ENCODE measurements around the gene STK32B. TPM values are rescaled to one million over a fixed set of nuclear protein-coding genes. Genes with fewer than 3 reads are reported as not detected.
A peak's percentile ranks its signal among the peaks of the same experiment; 100 is the strongest.

Gene STK32B
- total RNA-seq, 1 experiment from 2014 or later: 15.1 TPM

DNA sequence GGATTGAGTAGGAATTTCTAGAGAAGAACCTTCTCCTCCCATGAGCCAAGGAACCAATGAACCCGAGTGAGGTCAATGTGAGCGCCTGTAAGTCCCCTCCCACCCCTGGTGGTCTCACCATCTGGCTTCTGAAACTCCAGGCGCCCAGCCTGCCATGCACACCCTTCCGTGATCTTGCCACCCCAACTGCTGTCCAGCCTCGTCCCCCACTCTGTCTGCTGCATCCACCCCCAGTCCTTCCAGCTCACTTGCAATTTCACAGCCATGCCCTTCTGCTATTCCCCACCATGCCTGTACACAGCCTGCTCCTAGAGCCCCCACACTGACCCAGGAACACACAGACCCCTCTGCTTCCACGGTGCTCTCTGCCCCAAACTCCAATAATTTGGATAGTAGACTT, 323.7 kb downstream of the STK32B start:
- CTCF ChIA-PET: no interaction called here
- no peak for TF ChIP-seq CTCF (conservative IDR thresholded peaks at IDR 0.05; ENCODE audit: low read depth, low read length)
- no TSS peak for BruUV-seq (replicated peaks)
- H3K4me1 ChIP-seq (ENCODE audit: insufficient read depth, low read length, poor library complexity, severe bottlenecking): no peaks in the 10 kb centered on the region
- H3K27ac ChIP-seq (ENCODE audit: low read depth, low read length, poor library complexity, severe bottlenecking): no peak overlapping the region
- DNase-seq (ENCODE audit: low spot score): no peak
- H3K4me3 ChIP-seq (ENCODE audit: low read depth, low read length, poor library complexity, severe bottlenecking): no peak overlapping the region
- H3K27me3 ChIP-seq (replicated peaks; ENCODE audit: insufficient read depth, low read depth, low read length, poor library complexity): no peaks in the 10 kb centered on the region
- POLR2A ChIA-PET (ENCODE audit: low non-redundant PET): no interaction called here
- peaks cover 8% of the 10 kb centered on the region for H3K9me3 ChIP-seq (ENCODE audit: low read depth, low read length, poor library complexity, severe bottlenecking)
- intact Hi-C loops (cut with micrococcal nuclease; ENCODE audit: unreplicated experiment): loop anchor here (10.0 kb wide), 1 partner anchor 380 kb away; no protein-coding TSS in a partner anchor
- H3K36me3 ChIP-seq (ENCODE audit: insufficient read depth, low read length, poor library complexity, severe bottlenecking): no peaks in the 10 kb centered on the region

DNA sequence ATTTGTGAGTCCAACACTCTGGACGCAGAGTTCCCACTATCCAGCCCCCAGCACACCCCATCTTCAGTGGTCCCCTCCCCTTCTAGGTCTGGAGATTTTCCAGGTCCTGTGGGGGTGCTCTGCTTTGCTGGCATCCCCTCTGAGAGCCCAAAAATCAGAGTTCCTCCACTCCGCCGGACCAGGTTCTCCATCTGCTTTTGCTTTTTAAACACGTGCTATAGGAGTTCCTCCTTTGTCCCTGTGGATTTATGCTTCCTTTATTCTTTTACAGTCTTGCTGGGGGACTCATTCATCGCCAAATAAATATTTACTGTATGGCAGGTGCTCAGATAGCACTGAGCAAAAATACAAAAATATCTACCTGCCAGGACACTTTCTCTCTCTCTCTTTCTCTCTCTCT, 324.7 kb downstream of the STK32B start:
- H3K4me1 ChIP-seq (ENCODE audit: insufficient read depth, low read length, poor library complexity, severe bottlenecking): no peaks in the 10 kb centered on the region
- no peak overlapping the region for H3K4me3 ChIP-seq (ENCODE audit: low read depth, low read length, poor library complexity, severe bottlenecking)
- DNase-seq (ENCODE audit: low spot score): no peak
- ChIA-PET CTCF (no interaction called here), POLR2A (ENCODE audit: low non-redundant PET) (no interaction called here)
- H3K27ac ChIP-seq (ENCODE audit: low read depth, low read length, poor library complexity, severe bottlenecking): no peak overlapping the region
- TF ChIP-seq CTCF (conservative IDR thresholded peaks at IDR 0.05; ENCODE audit: low read depth, low read length) (no peak), EZH2 (IDR thresholded peaks at IDR 0.05; ENCODE audit: borderline replicate concordance, low read depth, low read length, poor library complexity, severe bottlenecking) (no peak)
- no peaks in the 10 kb centered on the region for H3K36me3 ChIP-seq (ENCODE audit: insufficient read depth, low read length, poor library complexity, severe bottlenecking)
- no peaks in the 10 kb centered on the region for H3K27me3 ChIP-seq (replicated peaks; ENCODE audit: insufficient read depth, low read depth, low read length, poor library complexity)
- BruUV-seq (replicated peaks): no TSS peak
- peaks cover 8% of the 10 kb centered on the region for H3K9me3 ChIP-seq (ENCODE audit: low read depth, low read length, poor library complexity, severe bottlenecking)
- intact Hi-C loops (cut with micrococcal nuclease; ENCODE audit: unreplicated experiment): loop anchor here (10.0 kb wide), 1 partner anchor 381 kb away; no protein-coding TSS in a partner anchor

DNA sequence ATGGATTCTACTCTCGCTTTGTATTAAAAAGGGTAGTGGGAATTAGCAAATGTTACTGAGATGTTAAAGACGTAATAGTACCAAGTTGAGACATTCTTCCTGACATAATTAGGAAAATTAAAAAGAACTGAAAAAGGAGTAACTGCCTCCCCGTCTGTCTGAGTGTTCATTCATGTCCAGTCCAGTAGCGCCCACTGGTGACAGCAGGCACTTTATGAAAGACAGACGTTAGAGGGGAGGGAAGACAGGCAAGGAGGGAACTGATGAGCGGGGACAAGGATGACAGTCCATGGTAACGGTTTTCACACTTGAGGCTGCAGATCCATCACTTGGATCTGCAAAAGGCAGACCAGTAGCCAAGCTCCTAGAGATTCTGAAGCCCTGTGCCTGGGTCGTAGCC, 326.7 kb downstream of the STK32B start:
- BruUV-seq (replicated peaks): no TSS peak
- Histone ChIP-seq H3K9me3 (ENCODE audit: low read depth, low read length, poor library complexity, severe bottlenecking) (peaks cover 8% of the 10 kb centered on the region), H3K36me3 (ENCODE audit: insufficient read depth, low read length, poor library complexity, severe bottlenecking) (no peaks in the 10 kb centered on the region), H3K27me3 (replicated peaks; ENCODE audit: insufficient read depth, low read depth, low read length, poor library complexity) (no peaks in the 10 kb centered on the region), H3K4me1 (ENCODE audit: insufficient read depth, low read length, poor library complexity, severe bottlenecking) (no peaks in the 10 kb centered on the region), H3K27ac (ENCODE audit: low read depth, low read length, poor library complexity, severe bottlenecking) (no peak overlapping the region), H3K4me3 (ENCODE audit: low read depth, low read length, poor library complexity, severe bottlenecking) (no peak overlapping the region)
- DNase-seq (ENCODE audit: low spot score): peak; percentile 62
- POLR2A ChIA-PET (ENCODE audit: low non-redundant PET): no interaction called here
- CTCF ChIA-PET: no interaction called here
- TF ChIP-seq CTCF (conservative IDR thresholded peaks at IDR 0.05; ENCODE audit: low read depth, low read length) (peak; percentile 58), EZH2 (IDR thresholded peaks at IDR 0.05; ENCODE audit: borderline replicate concordance, low read depth, low read length, poor library complexity, severe bottlenecking) (no peak)
- intact Hi-C loops (cut with micrococcal nuclease; ENCODE audit: unreplicated experiment): loop anchor here (1.0 to 10.0 kb wide), 2 partner anchors 328 to 383 kb away; no protein-coding TSS in a partner anchor

Measured in A673 (cell line).